ENCODE measurements around the gene ACVR2A. TPM values are rescaled to one million over a fixed set of nuclear protein-coding genes. Genes with fewer than 3 reads are reported as not detected.

The ACVR2A gene
- total RNA-seq, 1 experiment from 2014 or later = 15.7 TPM

DNA sequence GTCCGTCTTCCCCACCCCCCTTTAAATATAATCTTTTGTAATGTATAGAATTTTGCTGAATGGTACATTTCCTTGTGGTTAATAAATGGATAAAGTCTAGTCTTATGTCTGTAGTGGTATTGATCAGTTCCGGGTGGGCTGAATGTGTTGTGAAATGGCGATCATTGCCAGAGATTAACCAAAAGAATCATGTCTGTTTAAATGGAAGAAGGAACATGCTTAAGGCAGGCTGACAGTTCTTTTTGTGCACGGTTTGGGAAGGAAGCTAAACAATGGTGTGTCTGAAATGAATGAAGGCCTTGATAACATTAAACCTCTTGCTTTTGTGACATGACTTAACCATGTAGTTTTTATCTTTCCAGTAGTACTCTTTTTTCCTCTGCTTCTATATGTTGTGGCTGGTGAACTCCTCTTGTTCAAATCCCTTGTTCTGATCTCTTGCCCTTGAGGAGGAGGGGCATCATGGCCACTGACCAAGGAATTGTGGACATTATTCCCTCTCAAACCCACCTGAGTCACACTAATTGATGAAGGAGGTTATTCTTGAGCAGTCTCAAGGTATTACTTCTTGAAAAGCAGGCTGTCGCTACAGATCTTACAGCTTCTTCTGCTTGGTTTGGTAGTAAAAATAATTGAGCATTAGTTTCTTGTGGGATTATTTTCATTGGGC lies 1.7 kb downstream of the ACVR2A start:
- no peak for TF ChIP-seq CTCF (IDR thresholded peaks at IDR 0.05; ENCODE audit: insufficient read depth in 1 of 2, low read depth in 1 of 2, low read length in 1 of 2, severe bottlenecking in 1 of 2, unreplicated experiment in 1 of 2)
- H3K36me3 ChIP-seq (ENCODE audit: control insufficient read depth, insufficient read depth, low read length) = no peaks in the 10 kb centered on the region
- Mint-ChIP-seq H3K9me3 (ENCODE audit: unreplicated experiment) (no peaks in the 10 kb centered on the region), H3K4me3 (ENCODE audit: unreplicated experiment) (peak overlapping the region; percentile 99), H3K27ac (ENCODE audit: unreplicated experiment) (no peak overlapping the region), H3K4me1 (ENCODE audit: low read depth, unreplicated experiment) (peaks cover 26% of the 10 kb centered on the region), H3K36me3 (ENCODE audit: insufficient read depth, unreplicated experiment) (peaks cover 14% of the 10 kb centered on the region), H3K27me3 (ENCODE audit: insufficient read depth, unreplicated experiment) (no peaks in the 10 kb centered on the region)
- H3K4me1 ChIP-seq = peaks cover 11% of the 10 kb centered on the region; the same call in 1 of the 2 replicates
- H3K27me3 ChIP-seq (replicated peaks; ENCODE audit: control insufficient read depth, insufficient read depth, low read length) = no peaks in the 10 kb centered on the region
- H3K9me3 ChIP-seq = no peaks in the 10 kb centered on the region
- no peak for DNase-seq
- ChIA-PET POLR2A (no interaction called here), CTCF (no interaction called here)
- peak overlapping the region; percentile 56 for H3K4me3 ChIP-seq (ENCODE audit: low read depth, low read length)
- intact Hi-C loops (cut with micrococcal nuclease; ENCODE audit: unreplicated experiment) = loop anchor here (5.0 kb wide), 1 partner anchor 66 kb away; no protein-coding TSS in a partner anchor
- BruUV-seq (replicated peaks) = no TSS peak

- peaks cover 14% of the 10 kb centered on the region for H3K36me3 Mint-ChIP-seq (ENCODE audit: insufficient read depth, unreplicated experiment)
- CTCF ChIA-PET = no interaction called here
- POLR2A ChIA-PET = no interaction called here
- no peaks in the 10 kb centered on the region for H3K9me3 ChIP-seq
- H3K27me3 ChIP-seq (replicated peaks; ENCODE audit: control insufficient read depth, insufficient read depth, low read length) = no peaks in the 10 kb centered on the region
- peaks cover 30% of the 10 kb centered on the region for H3K4me1 Mint-ChIP-seq (ENCODE audit: low read depth, unreplicated experiment)
- H3K9me3 Mint-ChIP-seq (ENCODE audit: unreplicated experiment) = no peaks in the 10 kb centered on the region
- no peak for DNase-seq
- no peak overlapping the region for H3K4me3 ChIP-seq (ENCODE audit: low read depth, low read length)
- H3K27ac Mint-ChIP-seq (ENCODE audit: unreplicated experiment) = no peak overlapping the region
- H3K27me3 Mint-ChIP-seq (ENCODE audit: insufficient read depth, unreplicated experiment) = no peaks in the 10 kb centered on the region
- intact Hi-C loops (cut with micrococcal nuclease; ENCODE audit: unreplicated experiment) = loop anchor here (5.0 kb wide), 1 partner anchor 64 kb away; no protein-coding TSS in a partner anchor
- H3K4me1 ChIP-seq = peaks cover 9% of the 10 kb centered on the region; the same call in 1 of the 2 replicates
- H3K4me3 Mint-ChIP-seq (ENCODE audit: unreplicated experiment) = no peak overlapping the region
- TF ChIP-seq CTCF (IDR thresholded peaks at IDR 0.05; ENCODE audit: insufficient read depth in 1 of 2, low read depth in 1 of 2, low read length in 1 of 2, severe bottlenecking in 1 of 2, unreplicated experiment in 1 of 2) = no peak
- no TSS peak for BruUV-seq (replicated peaks)
- no peaks in the 10 kb centered on the region for H3K36me3 ChIP-seq (ENCODE audit: control insufficient read depth, insufficient read depth, low read length)
Measured at GRCh38 chr2:147847746-147848391, 3.0 kb downstream of the ACVR2A start.

- Histone ChIP-seq H3K36me3 (ENCODE audit: control insufficient read depth, insufficient read depth, low read length) (no peaks in the 10 kb centered on the region), H3K9me3 (no peaks in the 10 kb centered on the region), H3K27me3 (replicated peaks; ENCODE audit: control insufficient read depth, insufficient read depth, low read length) (no peaks in the 10 kb centered on the region), H3K4me3 (ENCODE audit: low read depth, low read length) (no peak overlapping the region), H3K4me1 (peaks cover 9% of the 10 kb centered on the region; the same call in 1 of the 2 replicates)
- no peak for TF ChIP-seq CTCF (IDR thresholded peaks at IDR 0.05; ENCODE audit: insufficient read depth in 1 of 2, low read depth in 1 of 2, low read length in 1 of 2, severe bottlenecking in 1 of 2, unreplicated experiment in 1 of 2)
- no peaks in the 10 kb centered on the region for H3K27me3 Mint-ChIP-seq (ENCODE audit: insufficient read depth, unreplicated experiment)
- no peak overlapping the region for H3K27ac Mint-ChIP-seq (ENCODE audit: unreplicated experiment)
- peaks cover 6% of the 10 kb centered on the region for H3K36me3 Mint-ChIP-seq (ENCODE audit: insufficient read depth, unreplicated experiment)
- ChIA-PET POLR2A (no interaction called here), CTCF (no interaction called here)
- no peaks in the 10 kb centered on the region for H3K9me3 Mint-ChIP-seq (ENCODE audit: unreplicated experiment)
- peaks cover 36% of the 10 kb centered on the region for H3K4me1 Mint-ChIP-seq (ENCODE audit: low read depth, unreplicated experiment)
- intact Hi-C loops (cut with micrococcal nuclease; ENCODE audit: unreplicated experiment) = no loop called here
- DNase-seq = no peak
- H3K4me3 Mint-ChIP-seq (ENCODE audit: unreplicated experiment) = no peak overlapping the region
- BruUV-seq (replicated peaks) = no TSS peak
Measured at GRCh38 chr2:147850838-147851237, 6.0 kb downstream of the ACVR2A start.
